Fibroblast of lung (primary cell): Measurements from ENCODE around the gene GPNMB. TPM values are rescaled to one million over a fixed set of nuclear protein-coding genes. Genes with fewer than 3 reads are reported as not detected.

ENCODE experiments used
- DNase-seq, 2 donors: peaks; one replicate each; pipeline versions ENCODE4 v3.0.0 to v3.0.0-alpha.2; 2010; ENCODE audit warnings: low read depth in 2 of 2
- H2AFZ ChIP-seq: 2 replicates; pipeline ENCODE4 v1.5.1; 2012; ENCODE audit warnings: low read length, control low read depth, inconsistent platforms
- H3K27ac ChIP-seq: 2 replicates; pipeline ENCODE4 v1.5.1; 2011; ENCODE audit warnings: low read length, control low read depth; ENCODE audit not compliant: insufficient read depth
- H3K27me3 ChIP-seq: 2 replicates; pipeline ENCODE4 v1.5.1; 2011; ENCODE audit warnings: mild to moderate bottlenecking, low read length; ENCODE audit not compliant: control insufficient read depth, insufficient read depth
- H3K36me3 ChIP-seq: 2 replicates; pipeline ENCODE4 v1.5.1; 2011; ENCODE audit warnings: low read length; ENCODE audit not compliant: control insufficient read depth, insufficient read depth
- H3K4me1 ChIP-seq: 2 replicates; pipeline ENCODE4 v1.5.1; 2011; ENCODE audit warnings: low read length; ENCODE audit not compliant: control insufficient read depth, insufficient read depth; ENCODE audit errors: extremely low read depth
- H3K4me2 ChIP-seq: 2 replicates; pipeline ENCODE4 v1.5.1; 2011; ENCODE audit warnings: low read length, control low read depth; ENCODE audit not compliant: insufficient read depth; ENCODE audit errors: extremely low read depth
- H3K4me3 ChIP-seq, 4 experiments: fragments of 200-600 bp in 1 of 4; sonication (generic) in 1 of 4; replicated peaks in 1 of 4; 2 replicates each; pipeline ENCODE4 v1.5.1; 2011 to 2016; ENCODE audit warnings: low read length in 4 of 4, low read depth in 3 of 4, mild to moderate bottlenecking in 3 of 4, control low read depth in 2 of 4, inconsistent platforms in 1 of 4, mixed read lengths in 1 of 4; ENCODE audit not compliant: insufficient read depth in 1 of 4; ENCODE audit errors: control extremely low read depth in 1 of 4
- H3K79me2 ChIP-seq: 2 replicates; pipeline ENCODE4 v1.5.1; 2012; ENCODE audit warnings: mild to moderate bottlenecking, low read length, inconsistent platforms; ENCODE audit not compliant: control insufficient read depth, insufficient read depth
- H3K9ac ChIP-seq: 2 replicates; pipeline ENCODE4 v1.5.1; 2011; ENCODE audit warnings: mild to moderate bottlenecking, low read length, control low read depth; ENCODE audit not compliant: insufficient read depth
- H3K9me3 ChIP-seq: 2 replicates; pipeline ENCODE4 v1.5.1; 2012; ENCODE audit warnings: low read depth, low read length; ENCODE audit not compliant: control insufficient read depth, insufficient read depth
- H4K20me1 ChIP-seq: 2 replicates; pipeline ENCODE4 v1.5.1; 2011; ENCODE audit warnings: low read length; ENCODE audit not compliant: control insufficient read depth, insufficient read depth; ENCODE audit errors: extremely low read depth
- EZH2 ChIP-seq: IDR thresholded peaks from 2 replicates; pipeline ENCODE4 v1.5.1; 2012; ENCODE audit warnings: low read length, control low read depth, mild to moderate bottlenecking; ENCODE audit errors: missing control alignments
- polyA plus RNA-seq, 2 donors: library from polyadenylated mRNA; depleted of rRNA in 1 of 2; stranded (reverse) in 1 of 2; unstranded in 1 of 2; fragments of >200 nt; gene quantifications; 2 replicates each; pipeline ENCODE4 v1.2.1, GENCODE V29; 2011 to 2012; ENCODE audit warnings: missing spikeins in 1 of 2
- total RNA-seq: library from RNA; depleted of rRNA; stranded (reverse); fragments of >200 nt; gene quantifications from 2 replicates; pipeline ENCODE4 v1.2.1, GENCODE V29; 2014
- TF ChIP-seq, protein P1 (sequence below), 2 donors: IDR thresholded peaks in 1 of 2; conservative IDR thresholded peaks in 1 of 2; 1 replicate in 1 of 2; 2 replicates in 1 of 2; pipeline ENCODE4 v1.5.1; 2011 to 2012; ENCODE audit warnings: low read length in 2 of 2, control low read depth in 1 of 2, inconsistent platforms in 1 of 2, low read depth in 1 of 2, mild to moderate bottlenecking in 1 of 2

Gene GPNMB
- total and polyA plus RNA-seq, 2 donors (not counting 1 experiment from before 2014, with no cell fraction given) = 114 to 177 TPM

DNA sequence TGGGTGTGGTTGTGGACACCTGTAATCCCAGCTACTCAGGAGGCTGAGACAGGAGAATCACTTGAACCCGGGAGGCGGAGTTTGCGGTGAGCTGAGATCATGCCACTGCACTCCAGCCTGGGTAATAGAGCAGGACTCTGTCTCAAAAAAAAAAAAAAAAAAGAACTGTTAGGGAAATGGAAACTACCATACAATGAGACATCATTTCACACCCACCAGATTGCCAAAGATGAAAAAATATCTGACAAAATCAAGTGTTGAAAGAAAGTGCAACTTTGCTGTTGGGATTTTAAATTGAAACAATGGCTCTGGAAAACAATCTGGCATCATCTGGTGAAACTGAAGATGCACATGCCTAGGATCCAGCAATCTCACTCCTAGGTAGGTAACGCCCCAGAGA lies 36.5 kb downstream of the GPNMB start:
- Histone ChIP-seq H3K4me2 (no peak overlapping the region), H3K4me3 (no peak overlapping the region), H3K27me3 (no peaks in the 10 kb centered on the region), H3K4me1 (no peaks in the 10 kb centered on the region), H2AFZ (no peak overlapping the region), H3K79me2 (no peaks in the 10 kb centered on the region), H3K27ac (no peak overlapping the region), H3K36me3 (no peaks in the 10 kb centered on the region), H3K9ac (no peak overlapping the region), H4K20me1 (no peaks in the 10 kb centered on the region), H3K9me3 (no peaks in the 10 kb centered on the region)
- TF ChIP-seq, protein P1, sequence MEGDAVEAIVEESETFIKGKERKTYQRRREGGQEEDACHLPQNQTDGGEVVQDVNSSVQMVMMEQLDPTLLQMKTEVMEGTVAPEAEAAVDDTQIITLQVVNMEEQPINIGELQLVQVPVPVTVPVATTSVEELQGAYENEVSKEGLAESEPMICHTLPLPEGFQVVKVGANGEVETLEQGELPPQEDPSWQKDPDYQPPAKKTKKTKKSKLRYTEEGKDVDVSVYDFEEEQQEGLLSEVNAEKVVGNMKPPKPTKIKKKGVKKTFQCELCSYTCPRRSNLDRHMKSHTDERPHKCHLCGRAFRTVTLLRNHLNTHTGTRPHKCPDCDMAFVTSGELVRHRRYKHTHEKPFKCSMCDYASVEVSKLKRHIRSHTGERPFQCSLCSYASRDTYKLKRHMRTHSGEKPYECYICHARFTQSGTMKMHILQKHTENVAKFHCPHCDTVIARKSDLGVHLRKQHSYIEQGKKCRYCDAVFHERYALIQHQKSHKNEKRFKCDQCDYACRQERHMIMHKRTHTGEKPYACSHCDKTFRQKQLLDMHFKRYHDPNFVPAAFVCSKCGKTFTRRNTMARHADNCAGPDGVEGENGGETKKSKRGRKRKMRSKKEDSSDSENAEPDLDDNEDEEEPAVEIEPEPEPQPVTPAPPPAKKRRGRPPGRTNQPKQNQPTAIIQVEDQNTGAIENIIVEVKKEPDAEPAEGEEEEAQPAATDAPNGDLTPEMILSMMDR (conservative IDR thresholded peaks at IDR 0.05 in 1 of 2, IDR thresholded peaks at IDR 0.05 in 1 of 2; ENCODE audit: low read depth in 1 of 2, low read length in 2 of 2) = no peak
- TF ChIP-seq EZH2 = no peak
- no peak for DNase-seq

DNA sequence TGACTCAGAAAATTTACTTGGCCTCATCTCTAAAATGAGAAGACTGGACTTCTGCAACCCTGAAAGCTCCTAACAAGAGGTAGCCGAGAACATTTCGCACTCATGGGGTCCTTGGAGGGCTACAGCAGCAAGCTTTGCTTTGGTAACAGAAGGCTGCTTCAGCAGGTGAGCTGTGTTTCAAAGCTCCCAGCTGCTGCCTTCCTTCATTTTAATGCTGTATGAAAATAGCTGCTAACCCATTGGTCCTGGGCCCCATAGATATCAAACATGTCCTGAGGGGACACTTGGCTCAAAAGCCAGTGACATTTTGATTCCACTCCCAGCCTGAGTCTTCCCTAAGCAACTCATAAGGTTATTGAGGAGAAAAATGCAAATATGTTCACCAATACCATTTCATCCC lies 38.3 kb downstream of the GPNMB start:
- no peak for DNase-seq
- TF ChIP-seq, protein P1 (conservative IDR thresholded peaks at IDR 0.05 in 1 of 2, IDR thresholded peaks at IDR 0.05 in 1 of 2; ENCODE audit: low read depth in 1 of 2, low read length in 2 of 2) = no peak
- TF ChIP-seq EZH2 = no peak
- no peaks in the 10 kb centered on the region for H3K4me1 ChIP-seq
- H3K79me2 ChIP-seq = no peaks in the 10 kb centered on the region
- no peak overlapping the region for H3K4me3 ChIP-seq
- no peak overlapping the region for H3K9ac ChIP-seq
- H4K20me1 ChIP-seq = no peaks in the 10 kb centered on the region
- H3K4me2 ChIP-seq = no peak overlapping the region
- no peak overlapping the region for H2AFZ ChIP-seq
- H3K36me3 ChIP-seq = no peaks in the 10 kb centered on the region
- H3K9me3 ChIP-seq = no peaks in the 10 kb centered on the region
- H3K27ac ChIP-seq = no peak overlapping the region
- no peaks in the 10 kb centered on the region for H3K27me3 ChIP-seq

DNA sequence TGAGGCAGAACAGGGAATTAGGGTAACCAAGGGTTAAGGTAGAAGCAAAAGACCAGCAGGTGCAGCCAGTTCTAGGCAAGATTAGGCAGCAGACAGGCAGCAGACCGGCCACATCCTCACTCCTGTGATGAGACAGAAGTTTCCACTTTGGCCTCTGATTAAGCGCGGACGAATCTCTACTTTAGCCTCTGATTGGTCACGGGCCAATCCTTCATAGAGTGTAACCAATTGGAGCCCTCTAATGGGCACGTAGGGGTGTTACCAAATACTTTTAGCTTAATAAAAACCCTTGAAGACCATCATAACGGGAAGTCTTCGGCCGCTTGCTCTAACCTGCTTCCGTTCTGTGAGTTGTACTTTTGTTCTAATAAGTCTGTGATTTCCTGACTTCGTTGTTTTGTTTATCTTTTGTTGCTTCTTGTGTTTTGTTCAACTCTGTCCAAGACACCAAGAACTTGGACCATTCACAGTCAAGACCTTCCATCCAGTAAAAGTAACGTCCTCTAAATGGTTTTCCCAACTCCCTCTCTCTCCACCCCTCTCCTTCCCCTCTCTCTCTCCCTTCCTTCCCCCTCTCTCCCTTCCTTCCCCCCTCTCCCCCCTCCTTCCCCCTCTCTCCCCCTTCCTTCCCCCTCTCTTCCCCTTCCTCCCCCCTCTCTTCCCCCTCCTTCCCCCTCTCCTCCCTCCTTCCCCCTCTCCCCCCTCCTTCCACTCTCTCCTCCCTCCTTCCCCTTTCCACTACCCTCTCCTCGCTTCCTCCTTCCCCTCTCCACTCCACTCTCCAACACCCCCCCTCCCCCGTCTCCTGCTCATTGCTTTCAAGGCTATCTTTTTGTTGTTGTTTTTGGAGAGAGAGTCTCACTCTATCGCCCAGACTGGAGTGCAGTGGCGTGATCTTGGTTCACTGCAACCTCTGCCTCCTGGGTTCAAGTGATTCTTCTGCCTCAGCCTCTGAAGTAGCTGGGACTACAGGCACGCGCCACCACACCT lies 39.4 kb downstream of the GPNMB start:
- no peaks in the 10 kb centered on the region for H3K27me3 ChIP-seq
- H3K79me2 ChIP-seq = no peaks in the 10 kb centered on the region
- H3K36me3 ChIP-seq = no peaks in the 10 kb centered on the region
- H3K4me2 ChIP-seq = no peak overlapping the region
- no peak overlapping the region for H3K4me3 ChIP-seq
- TF ChIP-seq EZH2 = no peak
- TF ChIP-seq, protein P1 (conservative IDR thresholded peaks at IDR 0.05 in 1 of 2, IDR thresholded peaks at IDR 0.05 in 1 of 2; ENCODE audit: low read depth in 1 of 2, low read length in 2 of 2) = no peak
- no peaks in the 10 kb centered on the region for H3K9me3 ChIP-seq
- H2AFZ ChIP-seq = no peak overlapping the region
- no peaks in the 10 kb centered on the region for H3K4me1 ChIP-seq
- H3K27ac ChIP-seq = no peak overlapping the region
- H4K20me1 ChIP-seq = no peaks in the 10 kb centered on the region
- DNase-seq = no peak
- no peak overlapping the region for H3K9ac ChIP-seq
